Measurements from ENCODE around the gene HLA-DQB1.
A peak's percentile ranks its signal among the peaks of the same experiment; 100 is the strongest.

The HLA-DQB1 gene

DNA sequence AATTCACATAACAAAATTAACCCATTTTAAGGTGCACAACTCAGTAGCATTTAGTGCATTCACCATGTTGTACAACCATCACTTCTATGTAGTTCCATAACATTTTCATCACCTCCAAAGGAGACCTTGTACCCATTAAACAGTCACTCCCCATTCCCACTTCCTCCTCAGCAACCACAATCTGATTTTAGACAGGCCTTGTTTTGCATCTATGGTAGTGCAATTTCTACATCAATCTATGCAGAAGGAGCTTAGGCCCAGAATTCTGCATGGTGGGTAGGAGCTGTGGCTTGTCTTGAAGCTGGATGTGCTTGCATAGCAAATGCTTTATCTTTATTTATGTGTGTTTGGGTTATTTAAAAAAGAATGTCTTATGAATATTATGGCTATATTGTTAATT lies 42.8 kb downstream of the HLA-DQB1 start:
- DNase-seq, result no peak

DNA sequence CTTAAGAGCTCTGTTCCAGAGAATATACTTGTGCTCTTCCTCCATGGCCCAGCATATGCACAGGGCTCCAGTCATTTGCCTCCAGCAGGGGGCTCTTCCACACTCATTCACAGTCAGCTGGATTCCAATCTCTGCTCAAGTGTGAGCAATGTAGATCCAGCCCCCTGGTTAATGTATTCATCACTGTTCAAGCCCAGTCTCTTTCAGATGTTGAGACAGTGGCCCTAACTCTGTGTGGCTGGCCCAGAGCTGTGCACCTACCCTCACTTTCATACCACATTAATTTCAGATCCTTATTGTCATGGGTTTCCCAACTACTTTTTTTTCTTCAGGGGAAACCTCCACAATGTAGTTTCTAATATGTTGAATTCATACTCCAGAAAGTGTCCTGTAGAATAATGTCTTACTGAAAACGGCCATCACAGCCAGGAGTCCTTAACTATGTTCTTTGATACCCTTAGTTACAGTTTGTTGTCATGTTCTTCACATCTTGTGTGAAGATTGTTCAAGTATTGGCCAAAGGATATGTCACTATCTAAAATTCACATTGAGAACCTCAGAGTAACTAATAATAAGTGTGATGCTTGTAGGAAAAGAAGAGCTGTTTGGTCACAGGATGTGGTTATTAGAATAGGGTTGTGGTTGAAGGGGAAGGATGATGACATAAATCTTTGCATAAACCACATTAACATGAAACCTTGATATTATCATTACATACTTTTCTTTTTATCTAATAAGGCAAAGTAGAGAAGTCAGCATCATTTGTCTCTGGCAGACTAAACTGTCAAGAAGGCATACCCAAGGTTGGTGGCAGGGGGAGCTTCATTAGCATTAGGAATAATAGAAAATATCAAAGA lies 43.7 kb downstream of the HLA-DQB1 start:
- peak; percentile 42 for DNase-seq

DNA sequence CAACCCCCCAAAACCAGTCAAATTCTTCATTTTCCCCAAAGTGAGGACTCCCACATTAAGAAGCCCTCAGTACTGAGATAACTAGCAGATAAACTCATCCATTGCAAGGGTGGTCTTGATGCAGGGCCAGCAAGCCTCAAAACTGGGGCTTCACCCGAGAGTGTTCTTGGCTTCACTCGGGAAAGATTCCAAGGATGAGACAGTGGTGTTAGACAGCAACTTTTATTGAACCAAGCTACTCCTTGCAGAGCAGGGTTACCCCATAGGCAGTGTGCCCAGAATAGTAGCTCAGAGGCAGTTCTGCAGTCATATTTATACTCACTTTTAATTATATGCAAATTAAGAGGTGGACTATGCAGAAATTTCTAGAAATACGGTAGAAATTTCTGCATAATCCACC lies 45.1 kb downstream of the HLA-DQB1 start:
- DNase-seq, result no peak

DNA sequence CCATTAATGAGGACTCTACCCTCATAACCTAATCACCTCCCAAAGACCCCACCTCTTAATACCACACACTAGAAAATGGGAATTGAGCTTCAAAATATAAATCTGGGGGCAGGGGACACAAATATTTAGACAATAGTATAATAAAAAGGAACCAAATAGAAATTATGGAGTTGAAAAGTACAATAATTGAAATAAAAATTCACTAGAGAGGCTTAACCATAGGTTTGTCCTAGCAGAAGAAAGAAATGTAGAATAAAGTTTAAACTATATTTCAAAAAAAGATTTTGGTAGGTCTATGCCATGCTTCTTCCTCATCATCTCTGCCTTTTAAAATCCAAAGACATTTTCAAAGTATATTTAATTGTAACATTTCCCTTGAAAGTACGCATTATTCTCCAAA lies 48.7 kb downstream of the HLA-DQB1 start:
- no peak for DNase-seq

DNA sequence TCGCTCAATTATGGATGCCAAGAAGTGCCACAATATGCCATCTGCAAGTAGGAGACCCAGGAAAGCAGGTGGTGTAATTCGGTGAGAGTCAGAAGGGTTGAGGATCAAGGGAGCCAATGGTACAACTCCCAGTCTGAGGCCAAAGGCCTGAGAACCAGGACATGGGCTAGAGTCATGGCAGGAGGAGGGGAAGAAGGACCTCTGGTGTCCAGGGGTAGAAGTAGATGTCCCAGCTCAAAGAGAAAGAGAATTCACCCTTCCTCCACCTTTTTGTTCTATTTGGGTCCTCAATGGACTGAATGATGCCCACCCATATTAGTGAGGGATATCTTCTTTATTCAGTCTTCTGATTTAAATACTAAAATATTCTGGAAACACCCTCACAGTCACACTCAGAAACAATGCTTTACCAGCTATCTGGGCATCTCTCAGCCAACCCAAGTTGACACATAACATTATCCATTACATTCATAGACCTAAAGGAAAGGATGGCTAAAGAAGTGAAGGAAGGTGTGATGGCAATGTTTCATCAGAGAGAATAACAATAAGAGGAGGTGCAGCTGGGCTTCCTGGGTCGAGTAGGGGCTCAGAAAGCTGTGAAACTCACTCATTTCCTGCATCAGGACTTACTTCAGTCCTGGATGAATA lies 50.4 kb downstream of the HLA-DQB1 start:
- DNase-seq, result no peak

DNA sequence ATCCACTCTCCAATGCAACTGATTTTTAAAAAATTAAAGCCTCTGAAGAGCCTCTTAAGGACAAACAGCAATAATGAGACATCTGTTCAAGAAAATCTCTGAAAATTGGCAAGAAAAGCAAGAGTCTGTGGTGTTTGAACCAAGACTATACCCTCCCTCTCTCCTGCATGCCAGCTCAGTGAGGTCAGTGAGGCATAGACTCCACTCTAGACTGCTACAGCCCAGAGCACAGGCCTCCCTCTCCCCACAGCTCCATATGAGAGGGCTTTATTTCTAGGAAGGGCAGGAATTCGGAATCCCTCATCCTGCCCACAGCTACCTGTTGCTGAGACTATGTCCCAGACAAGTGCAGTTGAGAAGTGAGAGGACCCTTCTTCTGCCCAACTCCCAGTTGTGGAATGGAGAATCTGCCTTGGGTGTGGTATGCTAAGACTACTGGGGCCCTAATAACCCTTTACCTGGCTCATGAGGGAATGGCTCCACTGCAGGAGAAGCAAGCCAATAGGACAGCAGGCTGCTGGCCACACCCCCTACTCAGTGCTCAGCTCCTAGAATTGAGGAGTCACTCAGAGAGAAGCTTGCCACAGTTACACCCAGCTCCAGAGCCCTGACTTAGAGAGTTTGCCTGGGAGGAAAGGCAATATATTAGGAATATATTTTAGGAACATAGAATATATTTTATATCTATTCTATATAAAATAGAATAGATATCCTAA lies 51.9 kb downstream of the HLA-DQB1 start:
- no peak for DNase-seq

DNA sequence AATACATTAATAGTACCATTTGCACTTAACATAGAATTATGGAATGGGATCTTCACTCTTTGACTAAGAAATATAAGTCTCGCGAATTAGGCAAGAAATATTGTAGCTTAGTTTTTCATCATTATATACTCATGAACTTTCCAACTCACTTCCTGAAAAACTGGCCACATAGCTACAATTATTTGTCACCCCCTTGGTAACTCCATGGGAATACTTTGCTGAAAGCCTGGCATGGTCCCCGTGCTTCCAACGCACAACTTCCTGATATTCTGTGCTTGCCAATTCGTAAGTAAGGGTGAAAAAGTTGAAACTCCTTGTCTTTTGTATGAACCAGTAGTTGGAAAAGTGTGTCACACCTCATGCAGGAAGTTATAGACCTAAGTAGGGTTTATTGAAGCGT lies 53.0 kb downstream of the HLA-DQB1 start:
- DNase-seq, result no peak

DNA sequence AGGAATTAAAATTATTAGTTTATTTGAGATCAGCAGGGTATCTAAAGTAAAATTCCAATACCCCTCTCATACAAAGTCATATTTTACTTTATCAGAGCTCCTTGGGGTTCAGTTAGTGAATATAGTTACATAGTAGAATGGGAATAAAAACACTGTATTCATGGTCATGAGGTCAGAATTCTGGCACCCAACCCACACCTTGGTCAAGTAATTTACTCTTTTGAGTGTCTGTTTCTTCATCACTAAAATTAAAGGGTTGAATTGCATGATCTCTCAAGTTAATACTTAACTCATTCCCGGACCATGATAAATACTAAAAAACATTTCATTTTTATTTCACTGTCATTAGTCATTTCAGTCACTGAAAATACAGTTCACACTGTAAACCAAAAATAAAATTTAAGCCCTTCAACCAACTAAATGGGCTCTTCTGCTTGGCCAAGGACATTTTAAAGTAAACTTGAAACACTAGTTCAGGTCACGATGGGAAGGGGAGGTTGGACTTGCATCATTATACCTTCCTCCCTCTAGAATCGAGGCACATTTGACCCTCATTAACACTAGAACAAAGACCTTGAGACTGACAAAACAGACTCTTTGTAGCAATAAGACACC lies 55.7 kb downstream of the HLA-DQB1 start:
- DNase-seq, result no peak

DNA sequence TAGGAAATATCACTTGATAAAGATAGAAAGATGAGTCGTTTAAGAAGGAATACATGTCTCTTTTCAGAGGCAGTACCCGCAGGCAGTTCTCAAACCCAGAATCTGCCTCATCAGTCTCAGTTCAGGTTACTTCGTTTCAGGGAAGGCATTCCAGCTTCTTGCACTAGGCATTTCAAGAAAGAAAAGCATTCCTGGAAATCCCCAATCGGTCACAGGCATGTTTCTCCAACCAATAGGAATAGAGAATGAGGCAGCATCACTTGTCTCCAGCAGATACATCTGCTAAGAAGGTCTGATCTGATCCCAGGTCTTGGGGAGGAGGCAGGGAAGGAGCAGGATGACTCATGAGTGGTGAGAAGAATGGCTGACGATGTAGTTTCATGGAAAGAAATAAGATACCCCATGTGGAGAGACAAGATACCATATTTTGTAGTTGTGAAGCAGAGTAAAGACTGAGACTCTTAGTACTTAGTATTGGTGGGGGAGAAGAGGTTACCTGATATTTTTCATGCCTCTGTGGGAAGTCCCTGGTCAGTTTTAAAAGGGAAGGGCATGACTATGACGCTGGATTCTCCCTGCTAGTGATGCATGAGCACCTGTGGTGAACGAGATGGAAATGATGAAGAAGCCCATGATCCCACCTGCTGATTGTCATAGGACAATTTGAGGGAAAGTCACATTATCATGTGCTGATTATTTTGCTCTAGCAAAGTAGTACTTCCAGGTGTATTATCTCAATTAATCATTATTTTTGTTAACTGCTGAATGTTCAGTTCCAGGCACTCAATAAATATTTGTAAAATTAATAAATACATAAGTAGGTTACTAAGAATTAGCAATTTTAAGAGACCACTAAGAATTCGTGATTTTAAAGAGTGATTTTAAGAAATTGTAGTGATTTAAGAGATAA lies 56.5 kb downstream of the HLA-DQB1 start:
- DNase-seq, result peak; percentile 41
